GM21825 (cell line): Measurements from ENCODE around the gene IRF4.
A peak's percentile ranks its signal among the peaks of the same experiment; 100 is the strongest.

ENCODE experiments used
- ATAC-seq: cut with Tn5 transposase; IDR thresholded peaks from one replicate; pipeline ENCODE4 v1.9.1; 2021; ENCODE audit warnings: mild to moderate bottlenecking, moderate library complexity; ENCODE audit not compliant: unreplicated experiment

Gene IRF4

DNA sequence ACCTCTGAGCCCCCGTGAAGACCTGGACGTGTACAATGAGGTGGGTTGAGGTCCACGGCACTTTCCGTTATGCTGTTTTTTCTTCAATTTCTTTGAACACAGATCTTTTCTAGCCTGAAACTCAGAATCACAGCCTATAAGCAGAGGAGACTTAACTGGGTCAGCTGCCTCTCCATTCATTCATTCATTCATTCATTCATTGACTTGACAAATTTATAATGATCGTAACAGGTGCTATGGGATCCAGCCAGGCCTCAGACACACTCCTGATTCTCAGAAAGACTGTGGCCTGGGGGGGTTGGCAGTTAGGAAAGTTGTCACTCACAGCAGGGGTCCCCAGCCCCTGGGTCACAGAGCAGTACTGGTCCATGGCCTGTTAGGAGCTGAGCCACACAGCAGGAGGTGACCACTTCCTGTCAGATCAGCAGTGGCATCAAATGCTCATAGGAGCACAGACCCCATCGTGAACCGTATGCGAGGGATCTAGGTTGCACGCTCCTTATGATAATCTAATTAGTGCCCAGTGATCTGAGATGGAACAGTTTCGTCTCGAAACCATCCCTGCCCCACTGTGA is 38.6 kb upstream of the IRF4 start:
- no peak for ATAC-seq

GRCh38 chr6:353642-354614 is 37.6 kb upstream of the IRF4 start:
- ATAC-seq = no peak

- no peak for ATAC-seq
These were observed 36.8 kb upstream of the IRF4 start for GRCh38 chr6:354631-355280.

- no peak for ATAC-seq
These were observed 36.0 kb upstream of the IRF4 start for GRCh38 chr6:355373-356208.

GRCh38 chr6:356828-357251 is 34.7 kb upstream of the IRF4 start:
- ATAC-seq = peak; percentile 50

- ATAC-seq = no peak
These were observed 34.2 kb upstream of the IRF4 start for GRCh38 chr6:357261-357790.

- ATAC-seq = no peak
These were observed 33.7 kb upstream of the IRF4 start for GRCh38 chr6:357791-358341.

DNA sequence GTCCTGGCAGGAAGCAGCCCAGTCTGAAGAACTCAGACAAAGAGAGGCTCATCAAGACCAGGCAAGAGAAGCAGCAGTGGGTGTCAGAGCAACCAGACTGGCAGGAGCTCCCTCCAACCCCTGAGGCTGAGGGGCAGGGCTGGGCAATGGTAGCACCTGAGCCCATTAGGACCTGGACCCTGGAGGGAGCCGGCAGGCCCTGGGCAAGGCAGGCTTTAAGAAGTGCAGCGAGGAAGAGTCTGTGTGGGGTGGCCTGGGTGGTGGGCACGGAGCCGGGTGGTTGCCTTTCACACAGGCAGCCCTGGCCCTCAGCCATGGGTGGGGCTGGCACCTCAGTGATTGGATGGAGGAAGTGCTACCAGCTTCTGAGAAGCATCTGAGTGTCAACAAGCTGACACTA is 33.1 kb upstream of the IRF4 start:
- no peak for ATAC-seq

DNA sequence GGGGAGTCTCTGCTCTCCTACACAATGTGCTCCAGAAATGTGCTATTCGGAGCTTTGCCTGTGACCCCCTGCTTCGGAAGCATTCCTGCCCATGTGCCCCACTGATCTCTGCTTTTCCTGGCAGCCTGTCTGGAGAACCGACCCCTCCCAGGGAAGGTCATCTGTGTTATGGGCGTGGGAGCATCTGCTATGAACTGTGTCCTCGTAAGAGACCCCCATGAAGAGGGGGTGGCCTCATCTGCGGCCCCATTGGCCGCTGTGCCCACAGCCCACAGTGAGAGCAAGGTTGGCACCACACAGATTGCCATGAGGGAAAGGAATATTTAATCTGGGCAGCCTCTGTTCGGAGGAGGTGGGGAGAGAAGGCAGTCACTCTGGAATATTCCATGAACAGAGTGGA is 32.7 kb upstream of the IRF4 start:
- no peak for ATAC-seq

- ATAC-seq = no peak
These were observed 32.1 kb upstream of the IRF4 start for GRCh38 chr6:359261-360035.

GRCh38 chr6:360349-360748 is 31.2 kb upstream of the IRF4 start:
- no peak for ATAC-seq

DNA sequence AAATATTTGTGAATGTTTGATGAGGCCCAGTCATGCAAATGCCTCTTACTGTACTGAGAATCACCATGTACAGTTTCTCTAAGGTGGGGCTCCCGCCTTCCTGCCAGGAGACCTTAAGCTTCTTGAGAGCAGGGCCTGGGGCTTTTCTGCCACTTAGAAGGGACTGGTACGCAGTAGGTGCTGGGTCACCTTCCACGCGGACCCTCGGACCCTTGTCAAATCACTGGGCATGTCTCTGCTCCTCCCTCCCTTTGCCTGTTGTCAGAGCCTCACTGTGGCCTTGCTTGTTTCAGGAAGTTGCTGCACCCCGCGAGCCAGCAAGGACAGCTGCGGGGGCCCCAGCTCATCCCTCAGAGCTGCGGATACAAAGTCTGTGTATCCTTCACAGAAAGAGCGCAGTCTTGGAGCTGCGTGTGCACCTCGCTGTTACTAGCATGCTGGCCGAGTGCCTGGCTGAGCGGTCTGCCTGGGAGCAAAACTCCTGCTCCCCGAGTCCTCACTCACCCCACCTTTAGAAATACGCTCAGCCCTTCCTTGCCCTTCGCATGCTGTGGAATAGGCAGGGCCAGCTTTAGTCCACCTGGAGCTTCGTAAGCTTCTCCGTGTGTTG is 30.7 kb upstream of the IRF4 start:
- ATAC-seq = no peak

- ATAC-seq = no peak
These were observed 30.0 kb upstream of the IRF4 start for GRCh38 chr6:361411-362132.

DNA sequence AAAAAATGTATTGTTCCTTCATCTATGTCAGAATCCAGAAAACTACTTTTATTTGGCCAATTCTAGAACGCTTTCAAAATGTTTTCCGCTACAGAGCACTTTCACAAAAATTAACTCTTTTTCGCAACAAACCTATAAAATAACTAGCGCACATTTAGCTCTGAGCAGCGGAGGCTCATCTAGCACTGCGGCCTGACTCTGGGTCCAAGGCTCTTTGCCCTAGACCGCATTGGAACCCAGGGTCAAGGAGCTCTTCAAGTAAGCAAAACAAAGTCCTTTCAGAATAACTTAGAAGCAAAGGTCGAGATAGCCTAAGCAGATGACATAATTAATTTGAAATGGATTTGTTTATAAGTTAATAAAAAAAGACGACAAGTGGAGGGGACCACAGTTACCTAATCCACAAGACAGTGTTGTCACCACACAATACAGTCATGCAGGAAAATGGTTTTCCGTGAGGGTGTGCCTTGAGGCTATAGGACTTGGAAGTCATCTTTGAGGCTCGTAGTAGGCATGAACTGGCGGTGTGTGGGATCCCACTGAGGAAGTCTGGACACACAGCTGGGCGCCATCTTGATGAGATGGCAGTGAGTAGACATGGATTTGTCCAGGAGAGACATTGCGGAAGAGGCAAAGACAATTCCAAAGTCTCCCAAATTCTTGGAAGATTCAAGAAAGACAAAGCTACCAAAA is 29.2 kb upstream of the IRF4 start:
- ATAC-seq = no peak

GRCh38 chr6:362924-363249 is 28.7 kb upstream of the IRF4 start:
- ATAC-seq = no peak

DNA sequence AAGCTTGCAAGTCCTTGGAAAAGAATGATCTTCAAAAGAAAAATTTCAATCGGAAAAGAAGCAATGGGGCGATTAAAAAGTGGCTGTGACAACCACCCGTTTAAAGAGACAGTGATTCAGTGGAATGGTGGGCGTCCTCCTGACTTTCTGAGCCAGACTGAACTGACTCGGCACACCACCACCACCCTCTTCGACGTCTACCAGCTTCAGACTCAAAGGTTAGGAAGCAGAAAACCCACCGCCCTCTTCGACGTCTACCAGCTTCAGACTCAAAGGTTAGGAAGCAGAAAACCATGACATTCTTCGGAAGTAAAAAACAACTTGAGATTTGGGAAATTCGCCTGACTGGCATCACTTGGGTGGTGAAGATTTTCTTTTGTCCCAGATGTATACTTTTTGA is 28.3 kb upstream of the IRF4 start:
- ATAC-seq = no peak

DNA sequence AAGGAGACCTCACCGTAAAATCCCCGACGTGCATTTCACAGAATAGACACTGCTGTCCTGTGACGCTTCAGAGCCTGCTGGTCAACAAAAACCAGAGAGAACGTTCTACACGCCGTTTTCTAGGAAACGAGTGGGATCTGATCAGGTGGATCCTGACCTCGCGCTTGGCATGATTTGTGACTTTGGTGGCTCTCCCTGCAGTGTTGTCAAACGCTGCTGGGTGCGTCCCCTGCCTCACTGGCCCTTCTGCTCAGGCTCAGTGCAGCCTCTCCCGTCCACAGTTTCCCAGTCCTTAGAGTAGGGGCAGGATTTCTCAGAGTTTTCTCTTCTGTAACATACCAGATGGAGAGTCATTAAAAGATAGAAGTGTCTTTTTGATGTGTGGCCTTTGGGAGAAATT is 27.6 kb upstream of the IRF4 start:
- no peak for ATAC-seq
